IgD-negative memory B cell (primary cell): ENCODE results near the gene PODNL1. TPM values are rescaled to one million over a fixed set of nuclear protein-coding genes. Genes with fewer than 3 reads are reported as not detected.

ENCODE experiments used
- H3K27ac Mint-ChIP-seq, 3 donors: one replicate each; pipeline ENCODE4 v1.8.0; 2020 to 2022; ENCODE audit warnings: mild to moderate bottlenecking in 3 of 3, mixed read lengths in 3 of 3, moderate library complexity in 1 of 3
- H3K27me3 Mint-ChIP-seq: one replicate; pipeline ENCODE4 v1.8.0; 2021; ENCODE audit warnings: mixed read lengths
- H3K36me3 Mint-ChIP-seq: one replicate; pipeline ENCODE4 v1.8.0; 2020; ENCODE audit warnings: mild to moderate bottlenecking, mixed read lengths
- H3K4me1 Mint-ChIP-seq, 3 donors: one replicate each; pipeline ENCODE4 v1.8.0; 2020 to 2022; ENCODE audit warnings: mixed read lengths in 3 of 3, mild to moderate bottlenecking in 1 of 3
- H3K4me3 Mint-ChIP-seq, 4 donors: one replicate each; pipeline ENCODE4 v1.8.0; 2020 to 2022; ENCODE audit warnings: mild to moderate bottlenecking in 4 of 4, mixed read lengths in 4 of 4, moderate library complexity in 3 of 4
- H3K9me3 Mint-ChIP-seq, 3 donors: one replicate each; pipeline ENCODE4 v1.8.0; 2020 to 2021; ENCODE audit warnings: mixed read lengths in 3 of 3, mild to moderate bottlenecking in 1 of 3
- polyA plus RNA-seq: library from polyadenylated mRNA; unstranded; fragments of 300-500 nt; fragmentation: Illumina TruSeq; gene quantifications from one replicate; pipeline ENCODE4 v1.2.3, GENCODE V29; 2021

The PODNL1 gene
- polyA plus RNA-seq, 1 donor from 2014 or later: not detected

GRCh38 chr19:13885826-13886365 lies 52.3 kb downstream of the PODNL1 start:
- H3K4me1 Mint-ChIP-seq: peaks cover 8 to 14% (median 10%) of the 10 kb centered on the region in 3 donors
- H3K9me3 Mint-ChIP-seq: no peaks in the 10 kb centered on the region
- H3K36me3 Mint-ChIP-seq: no peaks in the 10 kb centered on the region
- H3K4me3 Mint-ChIP-seq: peak overlapping the region in 1 of 4 donors; percentile 60
- H3K27me3 Mint-ChIP-seq: peaks cover 3% of the 10 kb centered on the region
- H3K27ac Mint-ChIP-seq: no peak overlapping the region

GRCh38 chr19:13884726-13885591 lies 53.3 kb downstream of the PODNL1 start:
- no peaks in the 10 kb centered on the region for H3K36me3 Mint-ChIP-seq
- H3K4me3 Mint-ChIP-seq: no peak overlapping the region
- H3K9me3 Mint-ChIP-seq: no peaks in the 10 kb centered on the region
- no peak overlapping the region for H3K27ac Mint-ChIP-seq
- peaks cover 3% of the 10 kb centered on the region for H3K27me3 Mint-ChIP-seq
- peaks cover 12 to 18% (median 13%) of the 10 kb centered on the region in 3 donors for H3K4me1 Mint-ChIP-seq

DNA sequence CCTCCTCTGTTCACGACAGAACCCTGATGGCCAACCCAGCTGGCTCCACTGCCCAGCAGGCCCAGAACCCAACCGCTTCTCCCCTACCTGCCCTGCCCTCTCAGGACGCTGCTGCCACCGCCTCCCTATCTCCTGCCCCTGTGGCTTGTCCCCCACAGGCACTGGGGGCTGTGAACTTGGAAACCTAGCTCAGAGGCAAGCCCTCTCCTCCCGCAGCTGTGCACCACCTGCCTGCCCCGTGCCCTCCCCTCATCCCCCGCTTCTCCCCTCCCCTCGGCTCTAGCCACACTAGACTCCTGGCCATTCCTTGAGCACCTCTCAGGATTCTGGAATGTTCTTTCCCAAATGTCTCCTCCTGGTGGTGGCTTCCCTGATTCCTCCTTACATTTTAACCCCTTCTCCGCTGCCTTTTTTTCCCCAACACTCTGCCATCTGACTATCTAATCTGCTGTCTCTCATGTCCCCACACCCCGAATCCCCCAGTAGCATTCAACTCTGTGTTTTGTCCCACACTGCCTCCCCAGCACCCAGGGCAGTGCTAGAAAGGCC lies 54.6 kb downstream of the PODNL1 start:
- Mint-ChIP-seq H3K4me3 (no peak overlapping the region), H3K27me3 (peaks cover 3% of the 10 kb centered on the region), H3K4me1 (peaks cover 13 to 18% (median 14%) of the 10 kb centered on the region in 3 donors), H3K27ac (peak overlapping the region in 1 of 3 donors; percentile 64), H3K9me3 (no peaks in the 10 kb centered on the region), H3K36me3 (no peaks in the 10 kb centered on the region)

GRCh38 chr19:13882836-13883235 lies 55.4 kb downstream of the PODNL1 start:
- Mint-ChIP-seq H3K9me3 (no peaks in the 10 kb centered on the region), H3K27ac (no peak overlapping the region), H3K36me3 (no peaks in the 10 kb centered on the region), H3K4me1 (peaks cover 13 to 18% (median 14%) of the 10 kb centered on the region in 3 donors), H3K4me3 (no peak overlapping the region), H3K27me3 (peaks cover 3% of the 10 kb centered on the region)

DNA sequence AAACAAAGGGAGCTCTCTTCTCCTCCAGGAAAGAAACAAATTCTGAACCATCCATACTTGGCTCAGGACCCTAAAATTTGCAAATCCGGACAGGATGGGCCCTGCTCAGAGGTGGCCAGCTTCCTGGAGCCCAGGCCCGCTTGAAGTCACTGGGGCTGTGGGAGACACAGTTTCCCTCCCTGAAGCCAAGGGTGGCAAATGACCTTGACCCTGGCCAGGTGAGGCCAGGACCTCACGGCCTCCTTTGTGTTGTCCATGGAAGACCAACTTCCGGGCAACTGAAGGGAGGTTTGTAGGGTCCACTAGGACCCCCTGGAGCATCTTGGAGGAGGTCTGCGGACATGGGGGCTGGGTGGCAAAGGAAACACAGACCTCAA lies 55.8 kb downstream of the PODNL1 start:
- Mint-ChIP-seq H3K27ac (peak overlapping the region in 1 of 3 donors; percentile 80), H3K9me3 (no peaks in the 10 kb centered on the region), H3K27me3 (peaks cover 3% of the 10 kb centered on the region), H3K4me3 (peak overlapping the region in 3 of 4 donors; percentile 12 to 82 (median 63)), H3K4me1 (peaks cover 13 to 18% (median 14%) of the 10 kb centered on the region in 3 donors), H3K36me3 (no peaks in the 10 kb centered on the region)

- Mint-ChIP-seq H3K36me3 (no peaks in the 10 kb centered on the region), H3K4me1 (peaks cover 13 to 18% (median 14%) of the 10 kb centered on the region in 3 donors), H3K4me3 (peak overlapping the region; percentile 12 to 82 (median 46)), H3K27ac (peak overlapping the region; percentile 28 to 80 (median 39)), H3K27me3 (peaks cover 3% of the 10 kb centered on the region), H3K9me3 (no peaks in the 10 kb centered on the region)
These were observed 56.4 kb downstream of the PODNL1 start for GRCh38 chr19:13881692-13882418.

DNA sequence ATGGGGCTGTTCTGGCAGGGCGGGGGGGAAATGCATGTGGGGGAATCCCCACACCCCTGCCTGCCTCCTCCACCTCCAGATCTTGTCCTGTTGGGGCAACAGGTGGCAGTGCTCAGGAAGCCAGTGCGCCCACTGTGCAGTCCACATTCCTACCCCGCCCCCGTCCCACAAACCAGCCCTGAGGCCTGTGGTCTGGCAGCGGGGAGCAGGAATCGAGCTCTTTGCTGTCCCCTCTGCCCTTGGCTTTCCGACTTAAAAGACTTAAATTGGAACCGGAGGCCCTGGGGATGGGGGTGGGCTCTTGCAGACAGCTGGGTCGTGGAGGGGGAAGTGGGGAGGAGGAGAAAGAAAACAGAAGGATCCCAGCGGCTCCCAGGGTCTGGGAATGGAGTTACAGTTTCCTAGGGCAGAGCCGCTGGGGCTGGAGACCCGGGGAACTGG lies 56.9 kb downstream of the PODNL1 start:
- peak overlapping the region; percentile 12 to 82 (median 38) for H3K4me3 Mint-ChIP-seq
- H3K27me3 Mint-ChIP-seq: peaks cover 3% of the 10 kb centered on the region
- H3K36me3 Mint-ChIP-seq: no peaks in the 10 kb centered on the region
- H3K9me3 Mint-ChIP-seq: no peaks in the 10 kb centered on the region
- H3K4me1 Mint-ChIP-seq: peaks cover 13 to 18% (median 14%) of the 10 kb centered on the region in 3 donors
- peak overlapping the region in 1 of 3 donors; percentile 39 for H3K27ac Mint-ChIP-seq

Other genes with a start within 250 kb of the PODNL1 start
- 17.6 TPM for gene MRI1, start 173.9 kb downstream of the PODNL1 start, polyA plus RNA-seq
- 208 TPM for gene C19orf53, start 164.0 kb downstream of the PODNL1 start, polyA plus RNA-seq
- gene ZSWIM4, start 143.0 kb downstream of the PODNL1 start, polyA plus RNA-seq: 1.2 TPM
- gene NANOS3, start 61.3 kb downstream of the PODNL1 start, polyA plus RNA-seq: not detected
- not detected for gene BRME1, start 32.3 kb downstream of the PODNL1 start, polyA plus RNA-seq
- 15.5 TPM for gene CC2D1A, start 32.2 kb downstream of the PODNL1 start, polyA plus RNA-seq
- gene DCAF15, start 14.1 kb upstream of the PODNL1 start, polyA plus RNA-seq: 5.7 TPM
- gene RFX1, start 67.9 kb upstream of the PODNL1 start, polyA plus RNA-seq: 3.7 TPM
- gene RLN3, start 89.7 kb upstream of the PODNL1 start, polyA plus RNA-seq: 0.65 TPM
- gene IL27RA, start 93.3 kb upstream of the PODNL1 start, polyA plus RNA-seq: 58.3 TPM
- gene PALM3, start 123.7 kb upstream of the PODNL1 start, polyA plus RNA-seq: not detected
- gene MISP3, start 134.4 kb upstream of the PODNL1 start, polyA plus RNA-seq: 0.16 TPM
- gene C19orf67, start 147.4 kb upstream of the PODNL1 start, polyA plus RNA-seq: not detected
- 2.8 TPM for gene SAMD1, start 152.3 kb upstream of the PODNL1 start, polyA plus RNA-seq
- gene PRKACA, start 179.3 kb upstream of the PODNL1 start, polyA plus RNA-seq: 1.4 TPM
- gene ASF1B, start 198.2 kb upstream of the PODNL1 start, polyA plus RNA-seq: 1.9 TPM